Neural cell (in vitro differentiated cells): ENCODE data around the gene NHEJ1. TPM values are rescaled to one million over a fixed set of nuclear protein-coding genes. Genes with fewer than 3 reads are reported as not detected.

Source experiments
- polyA plus RNA-seq: library from polyadenylated mRNA; depleted of rRNA; stranded (reverse); fragments of >200 nt; gene quantifications from 2 replicates; pipeline ENCODE4 v1.2.3, GENCODE V29; 2014
- small RNA-seq, 3 experiments: library from RNA; depleted of rRNA; stranded (forward); fragments of <200 nt; gene quantifications; one replicate each; pipeline ENCODE3, GENCODE V24; 2012

Gene NHEJ1
- polyA plus RNA-seq, 1 donor from 2014 or later = 12.7 TPM

Small RNA genes lying within 50 kb of the gene (small RNA-seq; reads per million reads assigned to genes)
- 0.16 to 1.0 (median 0.52) reads per million in 3 experiments for gene MIR3131
- 0 to 0.08 (median 0) reads per million in 3 experiments for gene RN7SL764P

Other genes with a start within 250 kb of the NHEJ1 start
- gene CDK5R2, start 201.1 kb downstream of the NHEJ1 start, polyA plus RNA-seq = 2.0 and 3.1 TPM in 2 replicates
- gene FEV, start 175.6 kb downstream of the NHEJ1 start, polyA plus RNA-seq = not detected in 2 replicates
- gene CRYBA2, start 167.4 kb downstream of the NHEJ1 start, polyA plus RNA-seq = not detected in 2 replicates
- 1.1 and 1.7 TPM in 2 replicates for gene CFAP65, start 119.3 kb downstream of the NHEJ1 start, polyA plus RNA-seq
- gene IHH, start 99.9 kb downstream of the NHEJ1 start, polyA plus RNA-seq = 0.36 TPM in 1 of 2 replicates, not detected in the other
- gene SLC23A3, start 9.2 kb upstream of the NHEJ1 start, polyA plus RNA-seq = 0.12 and 0.28 TPM in 2 replicates
- 87.7 and 89.1 TPM in 2 replicates for gene CNPPD1, start 16.1 kb upstream of the NHEJ1 start, polyA plus RNA-seq
- 156 and 164 TPM in 2 replicates for gene RETREG2, start 17.5 kb upstream of the NHEJ1 start, polyA plus RNA-seq
- 73.6 and 101 TPM in 2 replicates for gene ZFAND2B, start 46.0 kb upstream of the NHEJ1 start, polyA plus RNA-seq
- gene ABCB6, start 58.1 kb upstream of the NHEJ1 start, polyA plus RNA-seq = 28.1 and 37.0 TPM in 2 replicates
- 25.6 and 26.2 TPM in 2 replicates for gene ATG9A, start 68.8 kb upstream of the NHEJ1 start, polyA plus RNA-seq
- gene ANKZF1, start 69.0 kb upstream of the NHEJ1 start, polyA plus RNA-seq = 185 and 204 TPM in 2 replicates
- gene GLB1L, start 84.6 kb upstream of the NHEJ1 start, polyA plus RNA-seq = 8.0 and 12.9 TPM in 2 replicates
- gene STK16, start 84.7 kb upstream of the NHEJ1 start, polyA plus RNA-seq = 64.9 and 96.5 TPM in 2 replicates
- not detected in 2 replicates for gene TUBA4B, start 92.4 kb upstream of the NHEJ1 start, polyA plus RNA-seq
- gene TUBA4A, start 93.1 kb upstream of the NHEJ1 start, polyA plus RNA-seq = 0.82 TPM in 1 of 2 replicates, not detected in the other
- 145 and 172 TPM in 2 replicates for gene DNAJB2, start 118.6 kb upstream of the NHEJ1 start, polyA plus RNA-seq
- 66.4 and 82.1 TPM in 2 replicates for gene PTPRN, start 148.6 kb upstream of the NHEJ1 start, polyA plus RNA-seq
- gene RESP18, start 171.9 kb upstream of the NHEJ1 start, polyA plus RNA-seq = not detected in 2 replicates
- 11.9 and 16.7 TPM in 2 replicates for gene DNPEP, start 227.1 kb upstream of the NHEJ1 start, polyA plus RNA-seq